ENCODE data around the gene MTUS2. TPM values are rescaled to one million over a fixed set of nuclear protein-coding genes. Genes with fewer than 3 reads are reported as not detected.
"Not testable (repeated sequence)": the region's sequence is repeated elsewhere in the genome, so short reads cannot be mapped to it uniquely, and the experiment has no call there.

Gene MTUS2
- polyA plus RNA-seq, 10 donors, result 16.9 to 35.5 (median 25.8) TPM

DNA sequence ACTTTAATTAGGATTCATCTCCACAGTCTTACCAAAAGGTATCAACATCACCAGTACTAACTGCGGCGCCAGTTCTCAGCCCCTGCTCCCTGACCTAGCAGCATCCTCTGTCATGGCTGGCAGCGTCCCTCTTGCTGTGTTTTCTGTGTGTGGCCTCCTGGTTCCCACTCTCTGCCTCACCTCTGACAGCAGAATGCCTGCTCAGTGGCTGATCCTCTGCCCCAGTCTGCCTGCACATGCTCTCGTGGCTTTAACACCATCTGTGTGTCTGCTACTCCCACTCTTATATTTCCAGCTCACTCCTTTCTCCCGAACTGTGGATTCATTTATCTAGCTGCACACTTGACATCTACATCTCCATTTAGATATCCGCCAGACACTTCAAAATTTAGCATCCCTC lies 341.5 kb downstream of the MTUS2 start:
- no peak for DNase-seq

- peak in 1 of 3 donors; percentile 8 for DNase-seq
Measured at GRCh38 chr13:29162638-29163235, 342.6 kb downstream of the MTUS2 start.

- no peak for DNase-seq
Measured at GRCh38 chr13:29164116-29164515, 344.0 kb downstream of the MTUS2 start.

GRCh38 chr13:29165216-29165615 lies 345.1 kb downstream of the MTUS2 start:
- no peak for DNase-seq

DNA sequence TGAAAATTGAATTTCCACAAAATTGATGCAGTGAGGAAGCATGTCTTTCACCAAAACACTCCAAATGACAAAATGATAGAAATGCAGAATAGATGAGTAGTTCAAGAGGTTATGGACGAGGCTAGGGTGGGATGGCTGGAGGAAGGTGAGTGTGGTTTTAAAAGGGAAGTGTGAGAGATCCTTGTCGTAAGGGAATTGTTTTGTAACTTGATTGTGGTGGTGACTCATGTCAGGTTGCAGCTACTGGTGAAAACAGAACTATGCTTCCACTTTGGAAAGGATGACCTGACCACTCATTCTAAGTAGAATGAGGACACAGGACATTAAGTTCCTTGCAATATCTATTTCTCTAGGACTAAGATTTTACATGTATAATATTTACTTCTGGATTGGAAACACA lies 345.7 kb downstream of the MTUS2 start:
- DNase-seq, result no peak

DNA sequence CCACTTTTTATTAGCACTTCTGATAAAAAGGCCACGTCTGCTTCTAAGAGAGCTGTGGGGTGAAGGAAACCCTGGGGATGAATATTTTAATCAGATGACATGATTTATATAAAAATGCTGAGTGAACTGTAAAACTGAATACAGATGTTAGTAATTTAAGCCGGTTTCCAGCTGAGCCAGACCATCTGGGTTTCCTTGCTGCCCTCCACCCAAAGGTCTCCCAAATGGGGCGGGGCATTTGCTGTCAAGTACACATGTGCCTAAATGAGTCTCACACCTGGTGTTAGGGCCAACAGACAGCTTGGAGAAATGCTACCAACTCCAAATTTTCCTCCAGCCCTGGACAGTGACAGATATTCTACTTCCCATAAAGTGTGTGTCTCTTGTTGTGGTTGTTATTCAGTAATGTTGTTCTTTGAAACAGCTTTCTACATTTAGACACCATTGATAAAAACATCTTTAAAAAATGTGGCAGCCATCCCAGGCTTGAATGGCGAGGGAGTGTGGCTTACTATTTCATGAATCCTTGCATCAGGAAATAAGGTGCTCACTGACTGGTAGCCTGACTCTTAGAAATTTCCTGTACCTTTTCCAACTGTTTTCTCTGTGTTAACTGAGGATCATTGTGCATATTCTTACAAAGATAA lies 350.4 kb downstream of the MTUS2 start:
- peak; percentile 30 to 76 (median 53) for DNase-seq

DNA sequence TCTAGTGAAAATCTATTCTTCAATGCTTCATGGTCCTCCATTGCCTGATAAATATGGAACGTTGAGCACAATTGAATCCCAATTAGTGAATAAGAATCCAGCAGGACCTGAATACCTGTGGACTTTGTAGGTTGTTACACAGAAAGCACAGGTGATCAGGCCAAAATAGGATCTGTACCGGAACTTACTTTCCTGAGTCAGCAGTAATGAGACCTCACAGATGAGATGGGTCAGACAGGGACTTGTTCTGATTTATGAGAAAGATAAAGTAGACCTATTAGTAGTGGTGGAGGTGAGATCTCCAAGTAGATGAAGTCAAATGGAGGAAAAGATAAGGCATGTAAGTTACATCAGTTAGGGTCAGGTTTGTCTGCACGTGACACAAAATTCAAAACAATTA lies 351.1 kb downstream of the MTUS2 start:
- no peak for DNase-seq

DNA sequence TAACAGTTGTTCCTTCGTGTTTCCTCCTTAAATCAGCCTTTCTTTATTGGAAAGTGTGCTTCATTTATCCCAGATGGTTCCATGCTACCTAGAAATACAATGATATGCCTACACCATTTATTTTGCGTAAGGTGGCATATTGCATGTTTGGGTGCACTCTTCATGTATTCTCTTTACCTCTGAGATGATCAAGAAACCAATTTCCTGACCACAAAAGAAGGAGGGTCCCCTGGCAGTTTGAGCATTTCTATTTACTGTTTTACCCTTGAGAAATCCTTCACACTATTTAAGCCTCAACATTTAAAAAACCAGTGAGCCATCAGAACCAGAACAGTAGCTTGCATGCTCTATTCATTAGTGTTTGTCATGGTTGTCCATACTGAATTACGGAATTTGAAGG lies 354.0 kb downstream of the MTUS2 start:
- DNase-seq, result no peak

- no peak for DNase-seq
Measured at GRCh38 chr13:29175250-29175873, 355.2 kb downstream of the MTUS2 start.

DNA sequence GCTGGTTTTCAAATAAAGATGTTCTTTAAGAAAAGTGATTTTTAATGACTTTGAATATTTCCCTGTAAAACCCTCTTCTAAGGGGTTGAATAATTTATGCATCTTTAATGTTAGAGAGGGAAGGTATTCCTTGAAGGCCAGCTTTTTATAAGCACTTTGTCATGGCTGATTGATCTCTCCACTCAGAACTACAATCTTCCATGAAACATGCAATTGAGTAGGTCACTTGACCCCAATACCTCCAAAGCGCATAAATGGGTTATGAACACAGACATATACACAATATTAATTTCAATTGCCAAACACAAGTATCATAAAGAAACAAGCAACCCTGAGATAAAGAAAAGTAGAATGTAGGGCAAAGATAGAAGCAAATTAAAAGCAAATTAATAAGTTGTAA lies 359.9 kb downstream of the MTUS2 start:
- DNase-seq, result no peak

DNA sequence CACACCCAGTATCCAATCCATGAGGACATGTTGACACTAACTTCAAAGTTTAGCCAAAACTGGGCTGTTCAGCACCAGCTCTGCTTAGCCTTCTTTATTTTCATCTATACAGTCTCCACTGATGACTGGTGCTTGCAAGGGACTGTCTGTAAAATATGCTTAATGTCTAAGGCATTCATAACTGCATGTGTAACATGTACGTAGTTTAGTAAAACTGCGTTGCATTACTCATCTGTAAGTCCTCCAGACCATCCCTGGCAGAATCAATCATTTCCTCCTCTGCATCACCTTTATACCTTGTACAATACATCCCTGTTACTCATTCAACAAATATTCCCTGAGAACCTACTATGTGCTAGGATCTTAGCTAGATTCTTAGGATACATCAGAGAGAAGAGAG lies 362.1 kb downstream of the MTUS2 start:
- no peak for DNase-seq

DNA sequence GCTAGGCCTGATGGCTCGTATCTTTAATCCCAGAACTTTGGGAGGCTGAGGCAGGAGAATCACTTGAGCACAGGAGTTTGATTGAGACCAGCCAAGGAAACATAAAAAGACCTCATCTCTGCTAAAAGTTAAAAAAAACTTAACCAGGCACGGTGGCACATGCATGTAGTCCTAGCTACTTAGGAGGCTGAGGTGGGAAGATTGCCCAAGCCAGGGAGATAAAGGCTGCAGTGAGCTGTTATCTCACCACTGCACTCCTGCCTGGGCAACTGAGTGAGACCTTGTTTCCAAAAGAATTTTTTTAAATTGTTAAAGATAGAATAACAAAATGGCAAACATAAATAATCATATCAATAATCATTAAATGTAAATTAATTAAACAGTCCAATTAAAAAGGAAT lies 365.8 kb downstream of the MTUS2 start:
- DNase-seq, result no peak

DNA sequence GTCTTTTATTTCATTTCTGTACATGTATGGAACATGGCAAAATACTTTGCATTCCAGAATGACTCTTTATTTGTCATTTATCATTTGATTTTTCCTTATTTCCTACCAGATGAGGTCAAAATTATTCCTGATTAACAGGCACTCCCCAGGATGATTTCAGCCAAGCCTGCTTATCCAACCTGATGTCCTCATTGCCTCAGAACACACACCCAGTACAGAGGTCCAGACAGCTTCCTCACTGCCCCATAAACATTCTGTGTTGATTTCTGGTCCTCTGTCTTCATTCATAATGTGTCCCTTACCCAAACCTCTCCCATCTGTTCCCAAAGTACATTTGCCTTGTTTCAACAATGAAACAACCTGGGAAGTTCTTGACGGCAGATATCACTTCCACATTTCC lies 367.4 kb downstream of the MTUS2 start:
- no peak for DNase-seq

DNA sequence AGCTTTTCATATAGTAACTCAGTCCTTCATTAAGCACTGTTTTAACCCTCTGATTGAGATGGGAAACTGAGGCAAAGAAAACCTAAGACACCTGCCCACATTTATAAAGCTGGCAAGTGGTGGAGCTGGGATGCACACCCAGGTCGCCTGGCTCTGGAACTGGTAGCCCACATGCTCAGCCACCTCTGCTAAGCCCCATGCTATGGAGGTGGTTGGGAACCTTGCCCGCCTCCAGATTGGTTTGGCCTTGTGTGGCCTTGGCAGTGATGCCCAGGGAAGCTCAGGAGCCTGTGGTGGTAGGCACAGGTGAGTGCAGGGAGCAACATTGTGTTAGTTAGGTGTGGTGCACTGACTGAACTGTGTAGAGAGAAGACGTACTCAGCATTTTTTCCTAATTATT lies 370.2 kb downstream of the MTUS2 start:
- DNase-seq, result no peak

GRCh38 chr13:29193083-29193482 lies 372.9 kb downstream of the MTUS2 start:
- DNase-seq, result no peak

DNA sequence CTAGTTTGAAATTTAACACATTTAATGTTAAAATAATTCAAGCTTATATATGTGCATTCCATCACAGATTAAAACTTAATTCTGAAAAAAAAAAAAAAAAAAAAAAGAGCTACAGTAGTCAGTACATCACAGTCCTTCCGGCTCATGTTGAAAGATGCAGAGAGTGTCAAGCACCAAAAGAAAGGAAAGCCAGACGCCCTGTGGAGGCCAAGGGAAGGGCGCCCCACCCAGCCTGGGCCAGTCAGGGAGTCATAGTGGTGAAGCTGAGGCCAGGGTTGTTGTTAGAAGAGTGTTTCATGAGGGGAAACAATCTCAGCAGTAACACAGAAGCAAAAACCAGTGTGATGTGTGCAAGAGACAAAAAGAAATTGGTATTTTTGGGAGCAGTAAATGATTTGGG lies 375.3 kb downstream of the MTUS2 start:
- DNase-seq, result no peak

- DNase-seq, result no peak
Measured at GRCh38 chr13:29196409-29197074, 376.4 kb downstream of the MTUS2 start.

DNA sequence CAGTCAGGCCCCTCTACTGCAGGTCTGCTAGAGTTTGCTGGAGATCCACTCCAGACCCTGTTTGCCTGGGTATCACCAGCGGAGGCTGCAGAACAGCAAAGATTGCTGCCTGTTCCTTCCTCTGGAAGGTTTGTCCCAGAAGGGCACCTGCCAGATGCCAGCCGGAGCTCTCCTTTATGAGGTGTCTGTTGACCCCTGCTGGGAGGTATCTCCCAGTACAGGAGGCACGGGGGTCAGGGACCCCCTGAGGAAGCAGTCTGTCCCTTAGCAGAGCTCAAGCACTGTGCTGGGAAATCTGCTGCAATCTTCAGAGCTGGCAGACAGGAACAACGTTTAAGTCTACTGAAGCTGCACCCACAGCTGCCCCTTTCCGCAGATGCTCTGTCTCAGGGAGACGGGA lies 382.6 kb downstream of the MTUS2 start:
- DNase-seq, result not testable (repeated sequence)

- no peak for DNase-seq
Measured at GRCh38 chr13:29204651-29205050, 384.5 kb downstream of the MTUS2 start.

DNA sequence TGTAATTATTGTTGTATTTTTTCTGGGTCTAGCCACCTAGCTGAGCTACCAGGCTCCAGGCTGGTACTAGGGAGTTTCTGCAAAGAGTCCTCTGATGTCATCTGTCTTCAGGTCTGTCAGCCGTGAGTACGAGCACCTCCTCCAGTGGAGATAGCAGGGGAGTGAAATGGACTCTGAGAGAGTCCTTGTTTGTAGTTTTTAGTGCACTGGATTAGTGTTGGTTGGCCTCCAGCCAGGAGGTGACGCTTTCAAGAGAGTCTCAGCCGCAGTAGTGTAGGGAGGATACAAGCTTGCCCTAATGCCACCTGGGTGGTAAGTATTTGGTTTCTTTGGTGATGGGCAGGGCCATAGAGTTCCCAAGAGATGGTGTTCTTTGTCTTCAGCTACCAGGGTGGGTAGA lies 390.5 kb downstream of the MTUS2 start:
- no peak for DNase-seq

DNA sequence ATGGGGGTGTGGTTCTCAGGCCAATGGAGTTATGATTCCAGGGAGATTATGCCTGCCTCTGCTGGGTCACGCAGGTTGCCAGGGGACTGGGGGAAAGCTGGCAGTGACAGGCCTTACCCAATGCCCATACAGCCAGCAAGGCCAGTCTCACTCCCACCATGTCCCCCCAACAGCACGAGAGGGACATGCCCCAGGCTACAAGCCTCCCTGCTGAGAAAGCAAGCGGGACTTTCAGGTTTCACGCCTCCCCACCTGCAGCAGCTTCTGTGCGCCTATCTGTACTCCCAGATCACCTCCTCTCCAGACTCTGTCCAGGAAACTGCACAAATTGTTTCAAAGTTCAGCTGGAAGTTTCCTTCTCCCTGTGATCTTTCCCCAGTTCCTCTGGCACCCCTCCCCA lies 391.0 kb downstream of the MTUS2 start:
- DNase-seq, result not testable (repeated sequence)

- no peak for DNase-seq
Measured at GRCh38 chr13:29222458-29222857, 402.3 kb downstream of the MTUS2 start.

- DNase-seq, result peak; percentile 8 to 38 (median 12)
Measured at GRCh38 chr13:29224206-29224605, 404.1 kb downstream of the MTUS2 start.
